Glomerular endothelial cell (primary cell): ENCODE data around the gene PYGO1. TPM values are rescaled to one million over a fixed set of nuclear protein-coding genes. Genes with fewer than 3 reads are reported as not detected.
A peak's percentile ranks its signal among the peaks of the same experiment; 100 is the strongest.
"Not testable (repeated sequence)": the region's sequence is repeated elsewhere in the genome, so short reads cannot be mapped to it uniquely, and the experiment has no call there.

Source experiments
- DNase-seq: peaks from one replicate; pipeline ENCODE4 v3.0.0-alpha.2; 2011; ENCODE audit warnings: low read depth, low spot score; ENCODE audit errors: extremely low read depth
- total RNA-seq: library from RNA; depleted of rRNA; stranded (reverse); fragments of >200 nt; gene quantifications from 2 replicates; pipeline ENCODE4 v1.2.3, GENCODE V29; 2015

The PYGO1 gene, protein sequence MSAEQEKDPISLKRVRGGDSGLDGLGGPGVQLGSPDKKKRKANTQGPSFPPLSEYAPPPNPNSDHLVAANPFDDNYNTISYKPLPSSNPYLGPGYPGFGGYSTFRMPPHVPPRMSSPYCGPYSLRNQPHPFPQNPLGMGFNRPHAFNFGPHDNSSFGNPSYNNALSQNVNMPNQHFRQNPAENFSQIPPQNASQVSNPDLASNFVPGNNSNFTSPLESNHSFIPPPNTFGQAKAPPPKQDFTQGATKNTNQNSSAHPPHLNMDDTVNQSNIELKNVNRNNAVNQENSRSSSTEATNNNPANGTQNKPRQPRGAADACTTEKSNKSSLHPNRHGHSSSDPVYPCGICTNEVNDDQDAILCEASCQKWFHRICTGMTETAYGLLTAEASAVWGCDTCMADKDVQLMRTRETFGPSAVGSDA
- 2.2 and 4.7 TPM in 2 replicates for total RNA-seq

GRCh38 chr15:55588070-55588814 is at the start of gene PYGO1:
TSS of gene PYGO1 (minus strand) at chr15:55588345. CDS start at chr15:55587883, 462 bp downstream.
- DNase-seq = no peak

GRCh38 chr15:55637086-55637485 is 48.9 kb upstream of the PYGO1 start:
- DNase-seq = no peak

GRCh38 chr15:55633731-55634130 is 45.6 kb upstream of the PYGO1 start:
- no peak for DNase-seq

- no peak for DNase-seq
Measured at GRCh38 chr15:55632434-55632833, 44.3 kb upstream of the PYGO1 start.

DNA sequence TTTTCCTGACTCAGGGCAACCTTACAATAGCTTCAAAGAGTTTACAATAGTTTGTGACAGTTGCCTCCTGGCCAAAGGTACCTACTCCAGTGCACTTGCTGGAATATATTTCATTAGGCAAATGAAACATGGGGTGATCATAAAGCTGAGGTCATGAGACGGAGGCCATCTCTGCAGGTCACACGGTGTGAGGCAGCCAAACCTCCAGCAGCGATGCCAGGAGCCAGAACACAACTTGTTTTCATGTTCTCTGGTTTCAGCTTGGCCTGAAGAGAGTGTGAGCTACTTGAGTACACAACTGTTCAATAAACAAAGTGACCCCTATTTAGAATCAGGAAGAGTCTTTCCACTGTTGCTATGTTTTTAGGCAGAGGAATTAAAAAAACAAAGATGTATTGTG is 42.7 kb upstream of the PYGO1 start:
- DNase-seq = no peak

DNA sequence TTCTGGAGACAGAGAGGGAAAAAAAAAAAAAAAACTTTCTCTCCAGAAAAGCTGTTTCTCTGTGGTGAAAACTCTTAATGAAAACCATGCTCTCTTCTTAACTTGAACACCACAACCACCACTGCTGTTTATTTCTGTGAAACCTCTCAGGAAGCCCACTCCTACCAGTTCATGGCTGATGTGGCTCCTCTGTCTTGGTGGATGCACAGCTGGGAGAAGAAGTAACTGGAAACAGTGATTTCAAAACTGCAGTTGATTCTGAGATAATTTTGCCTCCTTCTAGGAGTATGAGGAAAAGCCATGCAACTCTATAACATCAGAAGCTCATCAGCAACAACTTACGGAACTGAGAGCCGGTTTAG is 40.2 kb upstream of the PYGO1 start:
- DNase-seq = no peak

DNA sequence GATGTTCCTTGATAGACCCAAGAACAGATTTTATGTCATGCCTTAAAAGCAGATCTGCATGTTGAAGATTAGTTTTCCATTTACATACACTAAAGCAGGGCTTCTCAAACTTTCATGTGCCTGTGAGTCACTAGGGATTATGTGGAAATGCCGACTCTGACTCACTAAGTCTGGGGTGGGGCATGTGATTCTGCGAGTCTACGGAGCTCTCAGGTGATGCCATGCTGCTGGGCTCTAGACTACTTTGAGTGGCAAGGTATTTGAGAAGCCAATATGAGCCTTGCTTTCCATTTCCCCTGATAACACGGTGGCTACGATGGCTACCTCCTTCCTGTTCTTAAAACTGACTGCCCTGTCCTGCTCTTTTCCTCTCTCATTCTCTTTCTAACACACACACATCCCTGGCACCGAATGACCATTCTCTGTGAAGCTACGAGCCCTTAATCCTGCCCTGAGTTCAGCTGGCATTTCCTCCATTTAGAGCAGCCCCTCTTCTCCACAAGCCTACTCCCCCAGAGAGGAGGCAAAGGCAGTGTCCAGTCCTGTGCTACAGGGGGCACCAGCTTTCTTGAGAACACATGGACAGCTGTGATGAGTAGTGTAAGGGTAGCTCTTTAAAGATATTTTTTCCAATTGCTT is 39.7 kb upstream of the PYGO1 start:
- peak; percentile 45 for DNase-seq

DNA sequence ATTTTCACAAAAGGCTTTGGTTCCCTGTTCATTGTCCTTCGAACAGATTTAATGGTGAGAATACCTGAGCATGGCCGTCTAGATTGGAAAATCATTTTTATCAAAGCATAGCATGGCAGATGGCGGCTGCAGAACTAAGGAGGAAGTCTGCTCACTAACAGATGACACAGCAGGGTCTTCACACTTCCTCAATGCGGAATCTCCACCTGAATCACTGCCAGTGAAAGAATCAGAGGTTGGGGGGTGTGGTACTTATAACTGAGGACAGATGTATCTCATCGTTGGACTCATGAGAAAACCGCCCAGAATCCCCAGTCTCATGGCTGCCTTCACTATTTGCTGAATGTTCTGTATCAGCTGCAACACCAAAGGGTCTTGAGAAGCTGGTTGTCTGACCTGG is 31.6 kb upstream of the PYGO1 start:
- no peak for DNase-seq

DNA sequence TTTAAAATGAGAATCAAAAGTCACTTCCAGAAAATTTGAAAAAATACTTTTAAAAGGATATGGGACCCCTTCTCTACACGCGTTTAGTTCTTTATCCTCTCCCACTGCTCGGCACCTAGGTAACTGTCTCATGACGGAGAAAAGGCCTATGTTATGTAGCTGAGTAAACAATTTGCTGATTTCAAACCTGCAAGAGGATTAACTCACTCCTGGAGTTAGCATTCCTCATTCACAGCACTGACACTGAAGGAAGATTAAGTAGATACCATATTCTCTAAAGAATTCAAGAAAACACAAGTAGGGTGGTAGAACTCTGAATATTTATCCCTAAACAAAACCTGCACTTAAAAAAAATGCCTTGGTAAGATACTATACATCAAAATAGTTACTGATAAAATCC is 30.2 kb upstream of the PYGO1 start:
- DNase-seq = no peak

DNA sequence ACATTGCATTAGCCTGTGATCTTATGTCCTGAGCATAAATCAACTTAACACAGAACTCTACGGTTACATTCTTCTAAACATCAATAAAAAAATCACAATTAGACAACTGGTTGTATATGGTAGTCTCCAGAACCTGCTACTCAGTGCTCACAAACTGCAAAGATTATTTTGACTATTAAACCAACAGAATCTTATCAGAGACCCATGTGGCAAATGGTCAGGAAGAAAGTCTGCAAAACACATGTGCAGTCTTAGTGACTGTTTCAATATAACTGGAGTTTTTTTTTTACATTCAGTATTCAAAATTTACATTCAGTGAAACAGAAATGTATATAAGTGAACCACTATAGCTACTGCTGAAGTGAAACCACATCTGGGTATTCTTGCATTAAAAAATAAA is 27.3 kb upstream of the PYGO1 start:
- no peak for DNase-seq

DNA sequence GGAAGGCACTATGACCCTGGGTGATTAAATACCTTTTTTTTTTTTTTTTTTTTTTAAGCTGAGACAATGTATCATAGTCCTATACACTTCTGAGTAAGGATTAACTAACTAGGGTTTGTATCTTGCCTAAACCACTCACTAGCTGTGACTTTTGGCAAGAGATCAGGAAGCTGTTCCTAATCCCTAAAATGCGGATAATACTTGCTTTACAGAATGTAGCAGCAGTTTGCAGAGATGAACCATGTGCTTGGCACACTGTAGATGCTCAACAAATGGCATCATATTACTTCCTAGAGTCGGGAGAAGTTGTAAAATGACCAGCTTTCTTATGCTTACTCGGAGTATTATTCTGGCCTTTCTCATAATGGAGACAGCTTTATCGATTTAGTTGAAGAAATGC is 25.6 kb upstream of the PYGO1 start:
- no peak for DNase-seq

DNA sequence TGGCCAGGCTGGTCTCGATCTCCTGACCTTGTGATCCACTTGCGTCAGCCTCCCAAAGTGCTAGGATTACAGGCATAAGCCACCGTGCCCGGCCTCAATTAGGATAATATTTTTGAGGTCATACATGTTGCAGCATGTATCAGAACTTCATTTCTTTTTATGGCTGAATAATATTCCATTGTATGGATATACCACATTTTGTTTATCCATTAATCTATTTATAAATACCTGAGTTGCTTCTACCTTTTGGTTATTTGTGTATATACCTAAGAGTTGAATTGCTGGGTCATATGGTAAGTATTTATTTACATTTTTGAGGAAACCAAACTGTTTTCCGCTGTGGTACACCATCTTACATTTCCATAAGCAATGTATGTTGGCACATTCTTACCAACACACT is 18.1 kb upstream of the PYGO1 start:
- no peak for DNase-seq

GRCh38 chr15:55601374-55601773 is 13.2 kb upstream of the PYGO1 start:
- no peak for DNase-seq

DNA sequence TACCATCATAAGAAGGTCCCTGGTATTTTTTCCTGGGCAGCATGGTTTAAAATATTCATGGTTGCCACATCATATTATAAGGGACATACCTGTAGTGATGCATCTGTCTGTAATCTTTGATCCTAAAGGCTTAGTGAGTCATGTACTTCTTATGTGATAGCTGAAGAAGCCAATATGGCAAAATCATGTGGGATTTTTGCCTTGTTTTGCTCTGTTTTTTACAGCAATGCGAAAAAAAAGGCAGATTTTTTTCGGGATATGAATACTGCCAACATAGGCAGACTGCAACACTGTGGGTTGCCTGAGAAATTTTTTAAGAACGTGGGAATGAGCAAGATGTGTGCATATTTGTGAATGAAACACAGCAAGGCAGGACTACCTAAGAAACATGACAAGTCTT is 11.3 kb upstream of the PYGO1 start:
- DNase-seq = no peak

GRCh38 chr15:55593019-55593418 is 4.9 kb upstream of the PYGO1 start:
- DNase-seq = not testable (repeated sequence)

DNA sequence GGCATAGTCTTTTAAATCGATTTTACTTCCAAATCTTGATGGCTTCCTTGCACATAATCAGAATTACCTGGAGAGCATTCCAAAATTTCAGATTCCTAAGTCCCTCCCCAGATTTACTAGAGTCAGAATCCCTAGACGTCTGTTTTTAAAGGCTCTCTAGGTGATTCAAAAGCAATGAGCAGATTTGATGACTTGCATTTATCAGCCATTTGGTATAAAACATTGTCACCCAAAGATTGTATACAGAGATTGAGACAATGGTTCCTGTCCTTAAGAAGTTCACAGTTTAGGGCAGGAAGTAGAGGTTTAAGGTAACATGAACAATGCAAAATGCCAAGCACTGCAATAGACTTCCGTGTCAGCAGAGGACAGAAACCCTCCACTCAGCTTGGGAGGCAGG is 2.6 kb upstream of the PYGO1 start:
- DNase-seq = no peak

GRCh38 chr15:55589287-55589686 is 1.1 kb upstream of the PYGO1 start:
- DNase-seq = no peak

DNA sequence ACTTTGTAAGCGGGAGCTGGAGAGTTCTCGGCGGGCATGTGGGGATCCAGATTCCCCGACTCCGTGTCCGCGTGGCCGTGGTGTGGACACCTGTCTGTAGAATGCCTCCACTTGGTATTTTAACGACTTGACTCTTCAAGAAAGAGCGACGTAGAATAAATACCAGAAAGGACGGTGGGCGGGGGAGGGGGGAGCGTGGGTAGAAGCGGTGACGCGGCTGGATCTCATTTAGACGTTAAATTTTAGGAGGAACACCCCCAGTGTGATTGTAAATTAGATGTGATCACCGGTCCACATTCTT is 620 bp upstream of the PYGO1 start:
- DNase-seq = no peak

GRCh38 chr15:55587321-55588069 is 650 bp downstream of the PYGO1 start:
- no peak for DNase-seq

DNA sequence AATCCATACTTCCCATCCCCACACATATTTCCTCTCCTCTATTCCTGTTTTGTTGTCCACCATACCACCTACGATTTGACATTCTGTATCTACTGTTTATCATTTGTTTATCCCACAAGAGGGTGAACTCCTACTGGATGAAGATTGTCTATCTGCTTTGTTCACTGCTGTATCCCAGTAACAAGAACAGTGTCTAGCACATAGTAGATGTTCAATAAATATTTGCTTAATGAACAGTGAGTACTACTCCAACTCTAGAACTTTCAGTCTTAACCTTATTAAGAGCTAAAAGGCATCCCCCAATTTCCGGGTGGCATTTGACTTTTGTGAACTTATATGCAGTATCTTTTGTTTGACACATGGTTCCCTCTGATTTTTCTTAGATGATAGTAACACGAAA is 1.3 kb downstream of the PYGO1 start:
- DNase-seq = no peak

- no peak for DNase-seq
Measured at GRCh38 chr15:55576943-55577342, 11.2 kb downstream of the PYGO1 start.
